ENCODE measurements around the gene ZNF766. TPM values are rescaled to one million over a fixed set of nuclear protein-coding genes. Genes with fewer than 3 reads are reported as not detected.

The ZNF766 gene
- total RNA-seq, 1 donor from 2014 or later: 26.2 TPM

GRCh38 chr19:52226652-52227051, 42.7 kb upstream of the ZNF766 start:
- H3K27me3 Mint-ChIP-seq (ENCODE audit: low read depth): no peaks in the 10 kb centered on the region
- no peak overlapping the region for H3K27ac Mint-ChIP-seq
- H3K4me3 Mint-ChIP-seq: no peak overlapping the region
- TF ChIP-seq, protein P1, sequence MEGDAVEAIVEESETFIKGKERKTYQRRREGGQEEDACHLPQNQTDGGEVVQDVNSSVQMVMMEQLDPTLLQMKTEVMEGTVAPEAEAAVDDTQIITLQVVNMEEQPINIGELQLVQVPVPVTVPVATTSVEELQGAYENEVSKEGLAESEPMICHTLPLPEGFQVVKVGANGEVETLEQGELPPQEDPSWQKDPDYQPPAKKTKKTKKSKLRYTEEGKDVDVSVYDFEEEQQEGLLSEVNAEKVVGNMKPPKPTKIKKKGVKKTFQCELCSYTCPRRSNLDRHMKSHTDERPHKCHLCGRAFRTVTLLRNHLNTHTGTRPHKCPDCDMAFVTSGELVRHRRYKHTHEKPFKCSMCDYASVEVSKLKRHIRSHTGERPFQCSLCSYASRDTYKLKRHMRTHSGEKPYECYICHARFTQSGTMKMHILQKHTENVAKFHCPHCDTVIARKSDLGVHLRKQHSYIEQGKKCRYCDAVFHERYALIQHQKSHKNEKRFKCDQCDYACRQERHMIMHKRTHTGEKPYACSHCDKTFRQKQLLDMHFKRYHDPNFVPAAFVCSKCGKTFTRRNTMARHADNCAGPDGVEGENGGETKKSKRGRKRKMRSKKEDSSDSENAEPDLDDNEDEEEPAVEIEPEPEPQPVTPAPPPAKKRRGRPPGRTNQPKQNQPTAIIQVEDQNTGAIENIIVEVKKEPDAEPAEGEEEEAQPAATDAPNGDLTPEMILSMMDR (IDR thresholded peaks at IDR 0.05; ENCODE audit: unreplicated experiment): no peak
- no peaks in the 10 kb centered on the region for H3K4me1 Mint-ChIP-seq
- no peaks in the 10 kb centered on the region for H3K9me3 Mint-ChIP-seq
- DNase-seq (ENCODE audit: low spot score in 2 of 2, unreplicated experiment in 2 of 2): no peak
- peaks cover 53% of the 10 kb centered on the region for H3K36me3 Mint-ChIP-seq

DNA sequence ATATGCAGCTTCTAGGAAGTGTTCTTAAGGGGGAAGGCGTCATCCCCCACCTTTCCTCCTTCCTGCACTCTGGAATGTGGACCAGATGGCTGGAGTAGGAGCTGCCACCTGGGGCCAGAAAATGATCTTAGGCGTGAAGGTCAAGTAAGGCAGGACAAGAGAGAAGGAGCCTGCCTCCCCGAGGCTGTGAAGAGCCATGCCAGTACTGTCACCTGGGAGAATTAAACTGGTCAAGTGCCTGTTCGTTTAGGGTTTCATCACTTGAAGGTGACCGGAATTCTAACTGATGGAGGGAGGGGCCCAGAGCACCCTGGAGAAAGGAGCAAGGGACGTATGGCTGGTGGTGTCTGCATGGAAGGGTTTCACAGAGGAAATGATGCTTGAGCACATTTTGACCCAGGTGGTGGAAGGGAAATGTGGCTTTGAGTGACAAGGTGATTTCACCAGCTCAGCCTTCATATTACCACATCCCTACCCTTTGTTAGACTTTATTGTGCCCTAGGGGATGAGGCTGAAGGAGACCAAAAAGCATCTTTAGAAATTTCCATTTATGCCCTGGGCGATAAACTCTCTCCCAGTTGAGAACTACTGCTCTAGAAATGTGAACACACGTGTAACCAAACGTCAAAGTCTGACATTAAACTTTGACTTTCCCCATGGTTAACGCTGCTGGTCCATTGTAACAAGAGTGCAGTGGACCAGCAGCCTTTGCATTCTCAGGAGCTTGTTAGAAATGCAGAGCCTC, 42.0 kb upstream of the ZNF766 start:
- no peak overlapping the region for H3K4me3 Mint-ChIP-seq
- H3K27ac Mint-ChIP-seq: no peak overlapping the region
- H3K4me1 Mint-ChIP-seq: no peaks in the 10 kb centered on the region
- peaks cover 49% of the 10 kb centered on the region for H3K36me3 Mint-ChIP-seq
- no peaks in the 10 kb centered on the region for H3K27me3 Mint-ChIP-seq (ENCODE audit: low read depth)
- H3K9me3 Mint-ChIP-seq: no peaks in the 10 kb centered on the region
- TF ChIP-seq, protein P1 (IDR thresholded peaks at IDR 0.05; ENCODE audit: unreplicated experiment): no peak
- DNase-seq (ENCODE audit: low spot score in 2 of 2, unreplicated experiment in 2 of 2): no peak

DNA sequence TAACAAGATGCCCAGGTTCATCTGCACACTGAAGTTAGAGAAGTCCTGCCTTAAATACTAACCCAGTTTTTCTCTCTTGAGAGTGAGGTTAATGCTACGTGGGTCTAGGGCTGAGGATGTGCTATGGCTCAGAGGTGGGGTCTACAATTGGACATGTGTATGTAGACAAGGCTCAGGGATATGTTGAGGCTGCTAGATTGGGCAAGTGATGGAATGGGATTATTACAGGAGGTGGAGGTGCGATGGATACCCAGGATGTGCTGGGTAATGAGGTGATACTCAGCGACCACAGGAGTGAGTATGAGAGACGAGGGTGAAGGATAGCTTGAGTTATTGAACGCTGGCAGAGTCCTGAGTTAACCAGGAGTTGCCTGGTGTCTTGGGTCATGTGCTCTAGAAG, 41.4 kb upstream of the ZNF766 start:
- Mint-ChIP-seq H3K9me3 (no peaks in the 10 kb centered on the region), H3K4me1 (no peaks in the 10 kb centered on the region), H3K4me3 (no peak overlapping the region), H3K27me3 (ENCODE audit: low read depth) (no peaks in the 10 kb centered on the region), H3K36me3 (peaks cover 42% of the 10 kb centered on the region), H3K27ac (no peak overlapping the region)
- TF ChIP-seq, protein P1 (IDR thresholded peaks at IDR 0.05; ENCODE audit: unreplicated experiment): no peak
- no peak for DNase-seq (ENCODE audit: low spot score in 2 of 2, unreplicated experiment in 2 of 2)

GRCh38 chr19:52229524-52229923, 39.9 kb upstream of the ZNF766 start:
- TF ChIP-seq, protein P1 (IDR thresholded peaks at IDR 0.05; ENCODE audit: unreplicated experiment): no peak
- Mint-ChIP-seq H3K27me3 (ENCODE audit: low read depth) (no peaks in the 10 kb centered on the region), H3K27ac (no peak overlapping the region), H3K9me3 (no peaks in the 10 kb centered on the region), H3K4me1 (no peaks in the 10 kb centered on the region), H3K4me3 (no peak overlapping the region), H3K36me3 (peaks cover 27% of the 10 kb centered on the region)
- no peak for DNase-seq (ENCODE audit: low spot score in 2 of 2, unreplicated experiment in 2 of 2)

- H3K4me3 Mint-ChIP-seq: no peak overlapping the region
- TF ChIP-seq, protein P1 (IDR thresholded peaks at IDR 0.05; ENCODE audit: unreplicated experiment): no peak
- no peaks in the 10 kb centered on the region for H3K9me3 Mint-ChIP-seq
- H3K36me3 Mint-ChIP-seq: peaks cover 21% of the 10 kb centered on the region
- no peaks in the 10 kb centered on the region for H3K4me1 Mint-ChIP-seq
- H3K27me3 Mint-ChIP-seq (ENCODE audit: low read depth): no peaks in the 10 kb centered on the region
- H3K27ac Mint-ChIP-seq: peak overlapping the region; percentile 47
- DNase-seq (ENCODE audit: low spot score in 2 of 2, unreplicated experiment in 2 of 2): no peak
Measured at GRCh38 chr19:52230685-52231084, 38.7 kb upstream of the ZNF766 start.

Measured in mesothelial cell of epicardium (in vitro differentiated cells).